LNCAP (cell line): ENCODE data around the gene MYO9B.

Source experiments
- TF ChIP-seq, protein P1 (sequence below): fragments of 450-650 bp; IDR thresholded peaks from 2 replicates; pipeline ENCODE4 v1.5.1; 2017; ENCODE audit warnings: mild to moderate bottlenecking

Gene MYO9B

DNA sequence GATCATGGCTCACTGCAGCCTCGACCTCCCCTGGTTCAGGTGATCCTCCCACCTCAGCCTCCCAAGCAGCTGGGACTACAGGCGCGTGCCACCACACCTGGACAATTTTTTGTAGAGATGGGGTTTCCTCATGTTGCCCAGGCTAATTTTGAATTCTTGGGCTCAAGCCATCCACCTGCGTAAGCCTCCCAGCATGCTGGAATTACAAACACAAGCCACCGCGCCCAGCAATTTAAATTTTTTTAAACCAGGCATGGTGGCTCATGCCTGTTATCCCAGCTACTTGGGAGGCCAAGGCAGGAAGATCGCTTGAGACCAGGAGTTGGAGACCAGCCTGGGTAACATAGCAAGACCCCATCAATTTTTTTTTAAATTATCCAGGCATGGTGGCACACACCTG, 79.7 kb downstream of the MYO9B start:
- TF ChIP-seq, protein P1, sequence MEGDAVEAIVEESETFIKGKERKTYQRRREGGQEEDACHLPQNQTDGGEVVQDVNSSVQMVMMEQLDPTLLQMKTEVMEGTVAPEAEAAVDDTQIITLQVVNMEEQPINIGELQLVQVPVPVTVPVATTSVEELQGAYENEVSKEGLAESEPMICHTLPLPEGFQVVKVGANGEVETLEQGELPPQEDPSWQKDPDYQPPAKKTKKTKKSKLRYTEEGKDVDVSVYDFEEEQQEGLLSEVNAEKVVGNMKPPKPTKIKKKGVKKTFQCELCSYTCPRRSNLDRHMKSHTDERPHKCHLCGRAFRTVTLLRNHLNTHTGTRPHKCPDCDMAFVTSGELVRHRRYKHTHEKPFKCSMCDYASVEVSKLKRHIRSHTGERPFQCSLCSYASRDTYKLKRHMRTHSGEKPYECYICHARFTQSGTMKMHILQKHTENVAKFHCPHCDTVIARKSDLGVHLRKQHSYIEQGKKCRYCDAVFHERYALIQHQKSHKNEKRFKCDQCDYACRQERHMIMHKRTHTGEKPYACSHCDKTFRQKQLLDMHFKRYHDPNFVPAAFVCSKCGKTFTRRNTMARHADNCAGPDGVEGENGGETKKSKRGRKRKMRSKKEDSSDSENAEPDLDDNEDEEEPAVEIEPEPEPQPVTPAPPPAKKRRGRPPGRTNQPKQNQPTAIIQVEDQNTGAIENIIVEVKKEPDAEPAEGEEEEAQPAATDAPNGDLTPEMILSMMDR = no peak

DNA sequence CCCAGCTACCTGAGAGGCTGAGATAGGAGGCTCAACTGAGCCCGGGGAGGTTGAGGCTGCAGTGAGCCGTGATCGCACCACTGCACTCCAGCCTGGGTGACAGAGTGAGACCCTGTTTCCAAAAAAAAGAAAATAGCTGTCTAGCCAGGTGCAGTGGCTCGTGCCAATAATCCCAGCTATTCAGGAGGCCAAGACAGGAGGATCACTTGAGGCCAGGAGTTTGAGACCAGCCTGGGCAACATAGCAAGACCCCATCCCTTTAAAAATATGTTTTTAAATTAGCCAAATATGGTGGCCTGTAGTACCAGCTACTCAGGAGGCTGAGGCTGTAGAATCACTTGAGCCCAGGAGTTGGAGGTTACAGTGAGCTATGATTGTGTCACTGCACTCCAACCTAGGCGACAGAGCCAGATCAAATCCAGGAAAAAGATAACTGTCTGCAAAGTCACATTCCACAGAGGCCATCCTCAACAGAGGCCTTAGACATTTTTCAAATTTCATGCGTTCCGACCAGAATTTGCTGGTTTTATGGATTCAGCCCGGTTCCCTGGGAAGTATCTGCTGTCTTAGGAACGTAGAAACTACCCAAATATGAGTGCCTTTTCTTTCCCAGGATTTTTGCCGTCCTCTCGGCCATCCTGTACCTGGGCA, 80.8 kb downstream of the MYO9B start:
- TF ChIP-seq, protein P1 = no peak

DNA sequence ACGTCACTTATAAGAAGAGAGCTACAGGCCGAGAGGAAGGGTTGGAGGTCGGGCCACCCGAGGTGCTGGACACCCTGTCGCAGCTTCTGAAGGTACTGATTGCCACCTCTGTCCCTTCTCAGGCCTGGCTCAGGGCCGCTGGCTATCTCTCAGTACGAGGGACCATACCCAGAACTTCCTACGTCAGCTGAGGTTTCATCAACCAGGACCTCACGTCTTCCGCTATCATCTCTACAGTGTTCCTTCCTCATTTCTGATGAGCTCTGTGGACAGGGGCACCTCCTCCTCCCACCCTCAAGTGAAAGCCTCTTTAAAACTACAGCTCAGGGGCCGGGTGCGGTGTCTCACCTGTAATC, 81.3 kb downstream of the MYO9B start:
- TF ChIP-seq, protein P1 = no peak

DNA sequence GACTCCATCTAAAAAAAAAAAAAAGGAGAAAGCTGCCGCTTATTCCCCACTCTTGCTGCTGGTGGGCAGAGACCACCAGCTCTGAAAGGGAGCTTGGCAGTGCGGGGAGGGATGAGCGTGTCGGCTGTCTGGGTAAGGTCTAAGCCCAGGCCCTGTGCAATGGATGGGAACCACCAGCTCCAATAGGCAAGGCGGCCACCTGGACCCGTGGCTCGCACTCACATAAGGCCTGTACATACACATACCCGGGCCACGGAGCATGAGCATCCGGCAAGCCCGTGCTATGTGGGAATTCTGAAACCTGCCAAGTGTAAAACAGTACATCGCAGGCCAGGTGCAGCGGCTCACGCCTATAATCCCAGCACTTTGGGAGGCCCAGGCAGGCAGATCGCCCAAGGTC, 83.0 kb downstream of the MYO9B start:
- TF ChIP-seq, protein P1 = no peak

DNA sequence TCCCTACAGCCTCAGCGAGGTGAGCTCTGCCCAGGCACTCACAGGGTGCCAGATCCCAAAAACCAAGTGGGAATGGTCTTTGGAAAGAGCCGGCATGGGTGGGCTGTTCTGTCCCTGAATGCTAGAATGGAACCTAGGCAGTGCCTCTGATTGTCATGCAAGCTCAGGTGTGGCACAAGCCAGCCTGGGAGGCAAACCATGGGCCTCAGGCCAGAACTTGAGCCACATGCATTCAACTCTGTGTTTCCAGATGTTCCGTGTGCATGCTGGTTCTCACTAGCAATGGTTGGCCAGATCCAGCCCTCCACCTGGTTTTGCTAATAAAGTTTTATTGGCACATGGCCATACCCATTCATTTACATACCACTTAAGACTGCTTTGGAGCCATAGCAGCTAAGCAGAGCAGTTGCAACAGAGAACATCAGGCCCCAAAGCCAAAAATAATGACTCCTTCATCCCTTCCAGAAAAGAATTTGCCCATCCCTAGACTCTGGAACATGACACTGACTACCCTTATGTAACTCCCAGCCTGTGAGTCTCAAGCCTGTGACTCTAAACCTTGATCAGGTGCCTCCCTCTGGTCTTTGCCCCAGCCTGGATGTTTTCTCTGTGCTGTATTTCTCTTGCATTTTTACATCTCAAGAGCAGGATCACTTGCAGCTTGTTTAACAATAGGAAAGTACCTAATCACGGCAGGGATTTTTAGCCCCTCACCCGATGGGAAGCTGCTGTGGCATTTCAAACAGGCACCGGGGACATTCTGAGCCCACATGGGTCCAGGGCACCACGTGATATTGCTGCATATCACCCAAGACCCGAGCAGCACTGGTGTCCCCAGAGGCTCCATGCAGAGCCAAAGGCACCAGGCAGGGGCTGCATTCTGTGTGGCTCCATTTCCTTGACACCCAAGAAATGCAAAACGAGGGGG, 84.2 kb downstream of the MYO9B start:
- TF ChIP-seq, protein P1 = no peak

DNA sequence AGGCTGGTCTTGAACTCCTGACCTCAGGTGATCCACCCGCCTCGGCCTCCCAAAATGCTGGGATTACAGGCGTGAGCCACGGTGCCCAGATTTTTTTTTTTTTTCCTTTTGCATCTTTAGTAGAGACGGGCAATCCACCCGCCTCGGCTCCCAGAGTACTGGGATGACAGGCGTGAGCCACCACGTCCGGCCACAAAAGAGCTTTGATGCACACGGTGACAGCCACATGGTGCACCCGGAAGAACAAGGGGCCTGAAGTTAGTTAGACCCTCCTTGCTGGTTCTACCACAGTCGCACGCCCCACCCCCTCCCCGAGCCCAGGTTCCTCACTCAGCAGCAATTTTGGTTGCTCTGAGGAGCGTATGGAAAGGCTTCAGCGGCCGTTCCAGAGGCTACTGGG, 85.3 kb downstream of the MYO9B start:
- TF ChIP-seq, protein P1 = no peak

DNA sequence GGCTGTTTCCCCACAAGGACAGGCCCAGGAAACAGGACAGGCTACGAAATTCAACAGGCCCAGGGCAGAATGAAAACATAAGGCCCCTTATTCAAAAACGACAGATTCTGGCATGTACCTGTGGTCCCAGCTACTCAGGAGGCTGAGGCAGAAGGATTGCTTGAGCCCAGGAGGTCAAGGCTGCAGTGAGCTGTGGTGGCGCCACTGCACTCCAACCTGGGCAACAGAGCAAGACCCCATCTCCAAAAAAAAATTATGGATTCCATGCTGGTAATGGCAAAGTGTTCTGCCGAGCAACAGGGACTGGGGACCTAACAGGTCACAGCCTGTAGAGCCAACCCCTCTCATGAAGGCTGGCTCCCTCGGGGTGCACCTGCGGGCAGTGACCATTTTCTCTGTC, 87.0 kb downstream of the MYO9B start:
- TF ChIP-seq, protein P1 = no peak
